Measurements from ENCODE around the gene ANTXRL.
"Not testable (repeated sequence)": the region's sequence is repeated elsewhere in the genome, so short reads cannot be mapped to it uniquely, and the experiment has no call there.

Gene ANTXRL

GRCh38 chr10:46277840-46278239 is 9.0 kb upstream of the ANTXRL start:
- no peak for DNase-seq

- not testable (repeated sequence) for DNase-seq
These were observed 4.4 kb upstream of the ANTXRL start for GRCh38 chr10:46282421-46282831.

- DNase-seq: peak; percentile 25
These were observed 3.8 kb upstream of the ANTXRL start for GRCh38 chr10:46282842-46283574.

GRCh38 chr10:46283580-46284285 is 3.1 kb upstream of the ANTXRL start:
- DNase-seq: no peak

DNA sequence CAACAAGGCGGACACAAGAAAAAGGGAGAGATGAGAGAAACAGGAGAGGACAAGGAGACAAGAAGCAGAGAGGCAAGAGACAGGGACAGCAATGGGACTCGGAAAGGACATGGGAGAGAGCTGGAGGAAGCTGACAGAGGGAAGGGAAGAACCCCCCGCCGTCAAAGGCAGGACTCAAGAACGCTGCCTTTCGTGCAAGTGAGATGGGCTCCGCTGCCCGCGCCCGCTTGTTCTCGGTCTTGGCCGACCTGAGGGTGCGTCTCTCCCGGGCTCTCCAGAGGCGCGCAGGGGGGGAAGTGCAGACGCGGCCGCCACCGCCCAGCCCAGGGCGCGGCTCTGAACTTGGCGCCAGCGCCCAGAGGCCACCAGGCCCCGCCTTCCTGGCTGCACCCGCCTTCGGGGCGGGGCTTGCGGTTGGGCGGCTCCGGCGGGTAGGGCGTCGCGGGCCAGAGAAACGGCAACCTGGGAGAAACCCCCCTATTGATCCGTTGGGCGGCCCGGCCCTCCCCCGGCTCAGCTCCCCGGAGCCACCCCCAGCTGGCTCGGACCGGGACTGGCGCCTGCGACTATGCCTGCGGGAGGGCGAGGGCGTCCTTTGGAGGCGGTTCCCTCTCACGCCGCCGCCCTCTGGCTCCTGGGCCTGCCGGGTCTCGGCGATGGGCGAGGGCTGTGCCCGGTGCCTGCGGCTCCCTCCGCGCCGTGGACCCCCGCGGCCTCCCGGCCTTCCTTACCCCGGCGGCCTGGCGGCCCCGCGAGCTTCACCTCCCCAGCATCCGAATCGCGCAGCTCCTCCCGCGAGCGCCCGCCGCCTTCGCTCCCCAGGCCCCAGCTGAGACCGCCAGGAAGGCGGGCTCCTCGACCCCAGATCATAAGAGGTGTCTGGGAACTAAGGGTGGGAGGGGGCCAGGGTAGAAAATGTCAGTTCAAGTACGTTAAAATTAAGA is 2.2 kb upstream of the ANTXRL start:
- peak; percentile 67 for DNase-seq

DNA sequence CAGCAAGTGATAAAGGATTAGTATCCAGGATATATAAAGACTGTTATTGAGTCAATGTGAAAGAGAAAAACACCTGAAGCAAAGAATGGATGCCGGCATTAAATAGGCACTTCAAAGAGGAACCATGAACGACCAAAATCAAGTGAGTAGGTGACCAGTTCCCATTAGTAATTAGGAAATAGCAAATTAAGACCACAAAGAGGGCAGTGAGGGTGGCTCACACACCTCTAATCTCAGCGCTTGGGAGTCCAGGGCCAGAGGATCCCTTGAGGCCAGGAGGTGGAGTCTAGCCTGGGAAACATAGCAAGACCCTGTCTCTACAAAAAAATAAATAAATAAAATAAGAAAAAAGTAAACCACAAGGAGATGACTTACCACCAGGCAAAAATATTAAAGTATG is 1.5 kb upstream of the ANTXRL start:
- DNase-seq: no peak

- DNase-seq: no peak
These were observed 704 bp upstream of the ANTXRL start for GRCh38 chr10:46285966-46286620.

DNA sequence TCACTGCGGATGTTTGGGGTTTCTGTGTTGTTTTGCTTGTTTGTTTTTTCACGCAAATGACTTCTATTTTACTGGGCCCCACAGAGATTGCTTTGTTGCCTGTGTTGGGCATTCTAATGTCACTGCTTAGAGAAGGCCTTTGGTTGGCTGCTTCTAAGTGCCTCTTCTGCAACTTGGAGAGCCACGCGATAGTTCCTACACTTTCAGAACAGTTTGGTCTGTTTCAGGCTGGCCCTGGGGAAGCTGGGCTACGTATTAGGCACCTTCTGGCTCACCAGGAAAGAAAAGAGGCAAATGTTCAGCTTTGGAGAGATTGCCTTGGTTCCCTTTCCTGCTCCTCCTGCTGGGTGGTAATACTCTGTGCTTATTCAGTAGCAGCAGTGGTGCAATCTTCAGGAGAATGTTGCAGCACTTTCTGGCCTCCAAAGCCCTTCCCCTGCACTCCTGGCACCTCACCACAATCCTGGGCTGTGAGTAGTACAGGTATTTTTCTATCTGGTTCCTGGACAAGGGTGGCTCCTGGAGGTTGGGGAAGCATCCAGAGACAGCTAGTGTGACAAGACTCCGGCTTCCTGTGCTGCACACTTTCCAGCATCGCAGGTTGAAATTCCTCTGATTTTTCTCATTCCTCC is 1.2 kb downstream of the ANTXRL start:
- no peak for DNase-seq

DNA sequence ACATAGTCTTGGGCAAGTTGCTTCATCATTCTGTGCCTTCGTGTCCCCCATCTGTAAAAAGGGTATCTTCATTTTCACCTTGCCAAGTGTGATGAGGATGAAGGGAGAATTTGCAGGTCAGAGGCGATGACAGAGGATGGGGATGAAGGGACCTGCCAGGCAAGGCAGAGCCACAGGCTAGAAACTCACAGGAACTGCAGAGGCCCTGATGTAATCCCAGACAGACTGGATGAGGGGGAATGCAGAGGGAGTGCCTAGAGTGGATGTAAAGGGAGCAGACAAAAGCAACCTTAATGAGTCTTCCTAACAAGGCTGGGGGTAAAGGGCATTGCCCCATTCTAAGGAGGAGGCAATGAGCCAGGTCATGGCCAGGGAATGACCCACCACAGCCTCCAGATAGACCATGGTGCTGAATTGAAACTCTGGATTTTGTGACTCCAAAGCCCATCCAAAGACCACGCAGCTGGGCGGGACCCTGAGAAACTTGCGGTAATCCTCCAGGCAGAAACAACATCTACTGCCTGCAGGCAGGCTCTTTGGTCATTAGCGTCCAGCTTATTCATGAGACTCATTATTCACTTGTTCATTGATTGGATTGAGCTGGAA is 1.9 kb downstream of the ANTXRL start:
- DNase-seq: no peak

DNA sequence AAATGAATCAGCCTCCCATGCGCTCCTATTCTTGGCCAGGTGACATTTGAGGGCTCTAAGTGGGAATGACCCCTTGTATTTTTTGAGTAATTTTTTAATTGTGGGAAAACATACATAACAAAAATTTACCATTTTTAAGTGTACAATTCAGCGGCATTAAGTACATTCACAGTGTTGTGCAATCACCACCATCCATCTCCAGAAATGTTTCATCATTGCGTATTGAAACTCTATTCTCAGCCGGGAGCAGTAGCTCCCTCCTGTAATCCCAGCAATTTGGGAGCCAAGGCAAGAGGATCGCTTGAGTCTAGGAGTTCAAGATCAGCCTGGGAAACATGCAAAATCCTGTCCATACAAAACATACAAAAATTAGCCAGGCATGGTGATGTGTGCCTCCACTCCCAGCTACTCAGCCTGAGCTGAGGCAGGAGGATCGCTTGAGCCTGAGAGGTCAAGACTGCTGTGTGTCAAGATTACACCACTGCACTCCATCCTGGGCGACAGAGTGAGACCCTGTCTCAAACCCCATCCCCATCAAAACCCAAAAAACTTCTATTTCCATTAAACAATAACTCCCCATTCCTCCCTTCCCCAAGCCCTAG is 2.5 kb downstream of the ANTXRL start:
- no peak for DNase-seq

GRCh38 chr10:46290101-46290886 is 3.5 kb downstream of the ANTXRL start:
- no peak for DNase-seq

DNA sequence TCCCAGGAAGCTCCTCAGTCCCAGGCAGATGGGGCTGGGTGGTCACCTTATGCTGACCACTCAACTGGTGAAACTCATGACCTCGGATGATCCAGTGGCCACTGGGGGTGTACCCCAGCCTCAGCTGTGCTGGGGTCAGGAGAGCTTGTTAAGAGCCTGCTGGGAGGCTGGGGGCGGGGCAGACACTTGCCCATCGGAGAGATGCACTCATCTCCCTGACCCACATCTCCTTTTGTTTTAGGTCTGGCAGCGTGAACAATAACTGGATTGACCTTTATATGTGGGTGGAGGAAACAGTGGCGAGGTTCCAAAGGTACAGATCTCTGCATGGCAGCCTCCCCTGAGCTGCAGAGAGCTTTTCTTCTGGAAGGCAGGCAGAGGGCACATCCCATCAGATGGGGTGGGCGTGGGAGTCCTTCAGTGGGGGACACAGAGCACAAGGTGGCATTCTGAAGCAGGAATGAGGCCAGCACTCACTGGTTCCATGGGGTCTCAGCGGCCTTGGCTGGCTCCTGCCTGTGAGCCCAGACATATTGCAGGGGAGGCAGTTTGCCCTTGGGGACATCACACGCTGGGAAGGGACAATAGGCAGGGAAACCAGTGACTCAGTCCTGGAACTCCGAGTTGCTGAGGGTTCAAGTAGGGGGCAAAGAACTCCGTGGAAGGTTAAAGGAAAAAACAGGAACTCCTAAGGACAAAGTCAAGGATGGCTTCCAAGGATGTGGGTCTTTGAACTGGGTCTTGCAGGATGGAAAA is 5.2 kb downstream of the ANTXRL start:
- DNase-seq: no peak

- DNase-seq: no peak
These were observed 5.8 kb downstream of the ANTXRL start for GRCh38 chr10:46292573-46293023.

GRCh38 chr10:46293228-46293627 is 6.4 kb downstream of the ANTXRL start:
- no peak for DNase-seq

DNA sequence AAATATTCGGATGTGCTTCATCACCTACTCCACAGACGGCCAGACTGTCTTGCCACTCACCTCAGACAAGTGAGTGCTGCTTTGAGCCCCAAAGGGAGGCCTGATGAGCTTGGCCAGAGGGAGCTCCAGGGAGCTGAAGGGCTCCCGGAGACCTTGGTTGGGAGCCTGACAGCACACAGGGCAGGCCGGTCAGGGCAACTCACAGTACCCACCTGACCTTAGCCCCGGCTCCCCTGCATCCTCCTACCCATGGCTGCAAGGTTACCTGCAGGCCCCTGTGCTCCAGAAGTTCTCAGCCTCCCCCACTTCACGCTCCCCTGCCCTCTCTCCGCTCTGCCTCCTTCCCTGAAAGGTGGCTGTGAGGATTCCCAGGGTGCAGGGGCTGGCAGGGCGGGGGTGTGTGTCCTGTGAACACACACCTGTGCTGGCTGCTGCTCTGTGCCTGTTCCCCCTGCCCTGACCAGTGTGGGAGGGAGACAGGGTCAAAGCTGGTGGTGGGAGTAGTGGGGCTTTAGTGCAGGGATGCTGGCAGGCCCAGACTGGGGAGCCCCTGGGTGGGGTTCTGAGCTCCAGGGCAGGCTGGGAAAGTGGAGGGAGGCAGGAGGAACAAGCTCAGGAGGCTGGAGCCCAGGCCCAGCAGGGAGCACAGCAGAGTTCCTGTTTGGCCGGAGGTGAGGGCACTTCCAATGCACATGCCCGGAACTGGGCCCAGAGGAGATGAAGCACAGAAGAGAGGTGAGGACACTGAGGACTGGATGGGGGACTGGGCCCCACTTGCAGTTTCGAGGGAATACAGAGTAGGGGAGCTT is 7.2 kb downstream of the ANTXRL start:
- DNase-seq: no peak

GRCh38 chr10:46294641-46295220 is 7.9 kb downstream of the ANTXRL start:
- no peak for DNase-seq

DNA sequence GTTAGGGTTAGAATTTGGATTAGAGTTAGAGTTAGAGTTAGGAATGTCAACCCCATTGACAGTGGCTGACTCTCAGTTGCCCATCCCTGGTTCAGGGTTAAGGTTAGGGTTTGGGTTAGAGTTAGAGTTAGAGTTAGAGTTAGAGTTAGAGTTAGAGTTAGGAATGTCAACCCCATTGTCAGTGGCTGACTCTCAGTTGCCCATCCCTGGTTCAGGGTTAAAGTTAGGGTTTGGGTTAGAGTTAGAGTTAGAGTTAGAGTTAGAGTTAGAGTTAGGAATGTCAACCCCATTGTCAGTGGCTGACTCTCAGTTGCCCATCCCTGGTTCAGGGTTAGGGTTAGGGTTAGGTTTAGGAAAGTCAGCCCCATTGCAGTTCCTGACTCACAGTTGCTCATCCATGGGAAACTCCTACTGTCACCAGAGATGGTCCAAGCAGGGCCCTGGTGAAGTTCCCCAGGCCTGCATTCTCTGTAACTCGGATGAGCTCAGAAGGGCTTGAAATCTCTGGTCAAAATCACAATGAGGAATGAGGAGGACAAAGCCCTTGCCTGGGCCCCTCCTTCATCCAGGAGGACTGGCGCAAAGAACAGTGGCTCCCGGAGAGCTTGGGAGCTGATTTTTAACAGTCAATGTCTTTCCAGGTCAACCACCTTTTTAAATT is 8.7 kb downstream of the ANTXRL start:
- not testable (repeated sequence) for DNase-seq

DNA sequence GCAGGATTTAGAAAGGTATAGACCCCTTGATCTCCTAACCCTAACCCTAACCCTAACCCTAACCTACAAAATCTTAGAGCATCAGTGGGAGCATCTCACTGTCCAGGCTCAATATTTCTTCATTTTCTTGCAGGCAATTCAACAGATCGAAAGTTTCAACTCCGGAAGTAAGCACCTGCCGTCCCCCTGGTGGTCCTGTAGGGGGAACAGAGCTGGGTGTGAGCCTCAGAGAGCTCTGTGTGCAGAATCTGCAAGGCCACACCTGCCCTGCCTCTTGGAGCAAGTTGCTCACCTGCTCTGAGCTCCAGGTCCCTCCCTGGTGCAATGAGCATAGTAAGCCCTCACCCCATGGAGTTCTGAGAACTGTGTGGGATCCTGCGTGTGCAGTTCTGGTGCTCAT is 9.3 kb downstream of the ANTXRL start:
- not testable (repeated sequence) for DNase-seq
